Hematopoietic multipotent progenitor cell (in vitro differentiated cells): ENCODE measurements around the gene ADAMTS3. TPM values are rescaled to one million over a fixed set of nuclear protein-coding genes. Genes with fewer than 3 reads are reported as not detected.

Source experiments
- DNase-seq, 3 donors: peaks; one replicate each; pipeline ENCODE4 v3.0.0-alpha.2; 2011 to 2015; ENCODE audit warnings: low read depth in 2 of 3, low spot score in 2 of 3
- total RNA-seq: library from RNA; depleted of rRNA; stranded (reverse); fragments of >200 nt; gene quantifications from one replicate; pipeline ENCODE4 v1.2.3, GENCODE V29; 2012

ADAMTS3 gene
- 1.1 TPM for total RNA-seq

- peak in 2 of 3 donors; percentile 50 to 53 for DNase-seq
These were observed at the start of gene ADAMTS3 for GRCh38 chr4:72568959-72569718. ADAMTS3 (minus strand) TSS chr4:72569221; CDS start chr4:72568762, 459 bp downstream.

GRCh38 chr4:72613959-72614358, 44.9 kb upstream of the ADAMTS3 start:
- no peak for DNase-seq

GRCh38 chr4:72606751-72607150, 37.7 kb upstream of the ADAMTS3 start:
- no peak for DNase-seq

- DNase-seq = no peak
These were observed 35.3 kb upstream of the ADAMTS3 start for GRCh38 chr4:72604324-72604723.

GRCh38 chr4:72602396-72603376, 33.7 kb upstream of the ADAMTS3 start:
- no peak for DNase-seq

GRCh38 chr4:72591547-72592454, 22.8 kb upstream of the ADAMTS3 start:
- no peak for DNase-seq

GRCh38 chr4:72587334-72587733, 18.3 kb upstream of the ADAMTS3 start:
- DNase-seq = no peak

- no peak for DNase-seq
These were observed 13.8 kb upstream of the ADAMTS3 start for GRCh38 chr4:72582853-72583252.

- no peak for DNase-seq
These were observed 8.2 kb upstream of the ADAMTS3 start for GRCh38 chr4:72577211-72577610.

GRCh38 chr4:72571337-72571736, 2.3 kb upstream of the ADAMTS3 start:
- no peak for DNase-seq

- DNase-seq = peak in 2 of 3 donors; percentile 48
These were observed 756 bp upstream of the ADAMTS3 start for GRCh38 chr4:72569719-72570235.

- DNase-seq = peak in 2 of 3 donors; percentile 73 to 79
These were observed 973 bp downstream of the ADAMTS3 start for GRCh38 chr4:72567821-72568675.

GRCh38 chr4:72567036-72567435, 2.0 kb downstream of the ADAMTS3 start:
- DNase-seq = peak in 1 of 3 donors; percentile 5

GRCh38 chr4:72566464-72566972, 2.5 kb downstream of the ADAMTS3 start:
- no peak for DNase-seq

- DNase-seq = no peak
These were observed 4.2 kb downstream of the ADAMTS3 start for GRCh38 chr4:72564789-72565188.

GRCh38 chr4:72564184-72564583, 4.8 kb downstream of the ADAMTS3 start:
- DNase-seq = no peak

GRCh38 chr4:72558655-72559054, 10.4 kb downstream of the ADAMTS3 start:
- no peak for DNase-seq

- no peak for DNase-seq
These were observed 12.0 kb downstream of the ADAMTS3 start for GRCh38 chr4:72557021-72557420.

- DNase-seq = no peak
These were observed 13.6 kb downstream of the ADAMTS3 start for GRCh38 chr4:72555377-72555831.
